Spleen (tissue), 7 donors: ENCODE data around the gene GSE1.

Experiments
- CTCF ChIP-seq, 11 experiments: fragments of 200-600 bp in 7 of 11; fragments of 450-650 bp in 4 of 11; sonication (generic) in 4 of 11; IDR thresholded peaks in 8 of 11; conservative IDR thresholded peaks in 3 of 11; 1 replicate in 7 of 11; 2 replicates in 4 of 11; pipeline versions ENCODE4 v1.4.0 to v1.8.0; 2016 to 2021; ENCODE audit warnings: antibody characterized with exemption in 11 of 11, inconsistent platforms in 4 of 11, mild to moderate bottlenecking in 1 of 11
- POLR2A ChIP-seq, 3 donors: fragments of 450-650 bp; IDR thresholded peaks; one replicate each; pipeline ENCODE4 v1.5.1; 2017; ENCODE audit warnings: antibody characterized with exemption in 3 of 3, mild to moderate bottlenecking in 1 of 3
- donor health status: DM: no; HTN: no; CAD: no; lungs with moderate emphysema.
- donor health status: DM: no; HTN: no; CAD: no.
- donor health status: DM: no; HTN: no; CAD: no.

GRCh38 chr16:85619101-85619891, 6.2 kb downstream of the GSE1 start:
- TF ChIP-seq CTCF (IDR thresholded peaks at IDR 0.05 in 8 of 11, conservative IDR thresholded peaks at IDR 0.05 in 3 of 11) (no peak), POLR2A (IDR thresholded peaks at IDR 0.05) (no peak)
